H1 (cell line): ENCODE measurements around the gene NYAP2. TPM values are rescaled to one million over a fixed set of nuclear protein-coding genes. Genes with fewer than 3 reads are reported as not detected.

ENCODE experiments used
- CTCF ChIA-PET: fragments of 300-600 bp; sonication (Branson Sonifier 250); formaldehyde crosslinking; loops from one replicate; lab custom pipeline; 2021; ENCODE audit not compliant: partially characterized antibody; lab: Charles Lee
- POLR2A ChIA-PET: fragments of 300-600 bp; sonication (Branson Sonifier 250); formaldehyde crosslinking; loops from one replicate; lab custom pipeline; 2021; ENCODE audit warnings: inconsistent platforms; ENCODE audit not compliant: partially characterized antibody; lab: Charles Lee
- DNase-seq, 2 experiments: peaks; one replicate each; pipeline versions ENCODE4 v3.0.0 to v3.0.0-alpha.2; 2010 to 2022; ENCODE audit warnings: low spot score in 2 of 2, low read depth in 1 of 2, mixed read lengths in 1 of 2
- FAIRE-seq: peaks from 2 replicates; lab custom pipeline; 2011; peaks lifted over from hg19 to GRCh38; lab: Jason Lieb, UNC
- H2AFZ ChIP-seq: 2 replicates; pipeline ENCODE4 v1.8.1; 2012; ENCODE audit warnings: low read length, inconsistent platforms
- H2AK5ac ChIP-seq: 2 replicates; pipeline ENCODE4 v1.6.1; 2013; ENCODE audit warnings: low read depth, low read length
- H2BK120ac ChIP-seq: replicated peaks from 2 replicates; pipeline ENCODE3; 2013; ENCODE audit warnings: low read depth, low read length, inconsistent platforms
- H2BK12ac ChIP-seq: 2 replicates; pipeline ENCODE4 v1.6.1; 2013; ENCODE audit warnings: low read depth, low read length
- H2BK15ac ChIP-seq: 2 replicates; pipeline ENCODE4 v1.6.1; 2013; ENCODE audit warnings: low read length
- H2BK20ac ChIP-seq: 2 replicates; pipeline ENCODE4 v1.6.1; 2013; ENCODE audit warnings: low read length
- H2BK5ac ChIP-seq: 2 replicates; pipeline ENCODE4 v1.6.1; 2013; ENCODE audit warnings: low read depth, low read length
- H3K14ac ChIP-seq: 2 replicates; pipeline ENCODE4 v1.6.1; 2013; ENCODE audit warnings: inconsistent platforms; ENCODE audit not compliant: insufficient read length
- H3K18ac ChIP-seq: 2 replicates; pipeline ENCODE4 v1.6.1; 2013; ENCODE audit warnings: low read length; ENCODE audit errors: extremely low read depth
- H3K23ac ChIP-seq: 2 replicates; pipeline ENCODE4 v1.6.1; 2013; ENCODE audit warnings: inconsistent platforms; ENCODE audit not compliant: insufficient read length
- H3K23me2 ChIP-seq: 2 replicates; pipeline ENCODE4 v1.6.1; 2013; ENCODE audit warnings: low read depth, low read length
- H3K27ac ChIP-seq: 2 replicates; pipeline ENCODE4 v1.6.1; 2011; ENCODE audit warnings: low read depth, low read length, inconsistent platforms
- H3K27me3 ChIP-seq, 4 experiments: replicated peaks in 1 of 4; 1 replicate in 1 of 4; 2 replicates in 3 of 4; pipeline versions ENCODE4 v1.6.1 to v1.8.1; 2011 to 2013; ENCODE audit warnings: low read length in 3 of 4, mild to moderate bottlenecking in 3 of 4, inconsistent platforms in 2 of 4, mixed read lengths in 2 of 4, moderate library complexity in 1 of 4; ENCODE audit not compliant: control insufficient read depth in 3 of 4, insufficient read depth in 3 of 4; ENCODE audit errors: extremely low read depth in 1 of 4
- H3K36me3 ChIP-seq, 4 experiments: 2 replicates each; pipeline versions ENCODE4 v1.6.1 to v1.8.1; 2011 to 2013; ENCODE audit warnings: mild to moderate bottlenecking in 4 of 4, low read length in 3 of 4, moderate library complexity in 2 of 4, control low read depth in 1 of 4, inconsistent platforms in 1 of 4; ENCODE audit not compliant: insufficient read depth in 4 of 4, control insufficient read depth in 2 of 4
- H3K4ac ChIP-seq: replicated peaks from 2 replicates; pipeline ENCODE3; 2013; ENCODE audit warnings: low read length, low read depth, mixed read lengths, inconsistent platforms; ENCODE audit not compliant: insufficient read length
- H3K4me1 ChIP-seq, 4 experiments: replicated peaks in 1 of 4; 1 replicate in 1 of 4; 2 replicates in 3 of 4; pipeline versions ENCODE4 v1.6.1 to v1.8.1; 2011 to 2013; ENCODE audit warnings: low read length in 3 of 4, inconsistent platforms in 2 of 4, mixed read lengths in 1 of 4; ENCODE audit not compliant: insufficient read depth in 4 of 4, control insufficient read depth in 3 of 4
- H3K4me2 ChIP-seq, 2 experiments: 2 replicates each; pipeline versions ENCODE4 v1.6.1 to v1.8.1; 2011 to 2013; ENCODE audit warnings: low read depth in 2 of 2, low read length in 2 of 2, control low read depth in 1 of 2, inconsistent platforms in 1 of 2, mild to moderate bottlenecking in 1 of 2; ENCODE audit not compliant: insufficient read depth in 1 of 2
- H3K4me3 ChIP-seq, 4 experiments: fragments of 200-600, 300-600 bp in 1 of 4; sonication (generic), shearing (Covaris generic), sonication (Bioruptor Twin) in 1 of 4; 2 replicates each; pipeline versions ENCODE4 v1.5.1 to v1.8.1; 2011 to 2016; ENCODE audit warnings: low read length in 4 of 4, low read depth in 3 of 4, control low read depth in 2 of 4, inconsistent platforms in 2 of 4, mild to moderate bottlenecking in 2 of 4, mixed read lengths in 1 of 4, moderate library complexity in 1 of 4; ENCODE audit not compliant: insufficient read depth in 2 of 4; ENCODE audit errors: extremely low read depth in 1 of 4
- H3K56ac ChIP-seq: replicated peaks from 2 replicates; pipeline ENCODE3; 2013; ENCODE audit warnings: low read depth, mild to moderate bottlenecking, mixed read lengths, low read length, inconsistent platforms; ENCODE audit not compliant: insufficient read length
- H3K79me1 ChIP-seq: 2 replicates; pipeline ENCODE4 v1.6.1; 2013; ENCODE audit warnings: low read depth, low read length, control low read depth
- H3K79me2 ChIP-seq, 2 experiments: 2 replicates each; pipeline versions ENCODE4 v1.6.1 to v1.8.1; 2012 to 2013; ENCODE audit warnings: low read length in 2 of 2, mild to moderate bottlenecking in 2 of 2, inconsistent platforms in 1 of 2; ENCODE audit not compliant: insufficient read depth in 2 of 2, control insufficient read depth in 1 of 2
- H3K9ac ChIP-seq, 4 experiments: replicated peaks in 1 of 4; 1 replicate in 1 of 4; 2 replicates in 3 of 4; pipeline versions ENCODE4 v1.6.1 to v1.8.1; 2011 to 2013; ENCODE audit warnings: low read depth in 3 of 4, low read length in 3 of 4, control low read depth in 2 of 4, mild to moderate bottlenecking in 2 of 4, moderate library complexity in 2 of 4, inconsistent platforms in 1 of 4; ENCODE audit errors: extremely low read depth in 1 of 4
- H3K9me3 ChIP-seq, 2 experiments: 2 replicates each; pipeline versions ENCODE4 v1.6.1 to v1.8.1; 2012 to 2013; ENCODE audit warnings: mild to moderate bottlenecking in 2 of 2, moderate library complexity in 2 of 2, control low read depth in 1 of 2, inconsistent platforms in 1 of 2, low read depth in 1 of 2, low read length in 1 of 2, mixed read lengths in 1 of 2; ENCODE audit not compliant: insufficient read depth in 2 of 2
- H4K20me1 ChIP-seq, 2 experiments: replicated peaks in 1 of 2; 2 replicates each; pipeline versions ENCODE3 to v1.8.1; 2011 to 2013; ENCODE audit warnings: inconsistent platforms in 2 of 2, low read length in 2 of 2, mild to moderate bottlenecking in 1 of 2; ENCODE audit not compliant: insufficient read depth in 2 of 2, control insufficient read depth in 1 of 2
- H4K5ac ChIP-seq: 2 replicates; pipeline ENCODE4 v1.6.1; 2013; ENCODE audit warnings: low read length, low read depth, mixed read lengths, inconsistent platforms; ENCODE audit not compliant: insufficient read length
- H4K8ac ChIP-seq: 2 replicates; pipeline ENCODE4 v1.8.0; 2013; ENCODE audit warnings: mild to moderate bottlenecking, moderate library complexity, low read length, inconsistent platforms; ENCODE audit not compliant: insufficient read depth; ENCODE audit errors: extremely low read depth
- H4K91ac ChIP-seq: replicated peaks from 2 replicates; pipeline ENCODE3; 2013; ENCODE audit warnings: low read length, mixed read lengths, inconsistent platforms; ENCODE audit not compliant: insufficient read length
- SRF ChIP-seq: IDR thresholded peaks from 2 replicates; pipeline ENCODE4 v1.6.1; 2011; ENCODE audit warnings: mild to moderate bottlenecking, low read depth, low read length, moderate library complexity
- USF2 ChIP-seq: IDR thresholded peaks from 2 replicates; pipeline ENCODE4 v1.6.1; 2011; ENCODE audit warnings: low read length, improper control_type of control experiment
- WGBS, 2 experiments: shearing (Covaris generic) in 1 of 2; methylation state at CpG; one replicate each; pipeline versions ENCODE4 v1.1.6 to v1.1.7; 2013 to 2015; ENCODE audit warnings: low lambda C conversion rate in 2 of 2, mixed read lengths in 2 of 2, inconsistent platforms in 1 of 2, low coverage in 1 of 2, missing lambda C conversion rate in 1 of 2; ENCODE audit not compliant: insufficient replicate concordance in 2 of 2, insufficient coverage in 1 of 2, insufficient read length in 1 of 2; ENCODE audit errors: extremely low coverage in 1 of 2, missing lambda C conversion rate in 1 of 2; 5-methylcytosine and 5-hydroxymethylcytosine counted together
- polyA plus RNA-seq, 7 experiments: library from polyadenylated mRNA; depleted of rRNA in 3 of 7; stranded (reverse) in 5 of 7; unstranded in 2 of 7; fragments of >200 nt in 5 of 7; fragments of 200-250 nt in 2 of 7; gene quantifications; 1 replicate in 5 of 7; 2 replicates in 1 of 7; 4 replicates in 1 of 7; pipeline versions ENCODE4 v1.2.1 to v1.2.3, GENCODE V29; 2011 to 2013; ENCODE audit warnings: missing spikeins in 2 of 7, mixed read lengths in 2 of 7
- total RNA-seq: library from RNA; stranded (reverse); fragmentation: NEBNext Ultra II Directional; extraction: Animal tissue kit (Norgen Biotek cat#: 25700); gene quantifications from 2 replicates; pipeline ENCODE4 v1.2.1, GENCODE V29; 2021

Gene NYAP2
- total and polyA plus RNA-seq, 2 of the 8 experiments (the other 6 are each of a cell fraction or from before 2014, with no cell fraction given), result not detected

GRCh38 chr2:225534697-225535096 lies 135.2 kb downstream of the NYAP2 start:
- POLR2A ChIA-PET, result no interaction called here
- H3K27ac ChIP-seq, result no peak overlapping the region
- TF ChIP-seq SRF (no peak), USF2 (no peak)

More at GRCh38 chr2:225534697-225535096, 135.2 kb downstream of the NYAP2 start:
- Histone ChIP-seq H3K18ac (no peak overlapping the region), H4K91ac (no peak overlapping the region), H3K23ac (no peak overlapping the region), H4K5ac (no peak overlapping the region), H2AFZ (no peak overlapping the region), H4K20me1 (no peaks in the 10 kb centered on the region), H3K79me1 (no peaks in the 10 kb centered on the region), H3K4me2 (no peak overlapping the region), H4K8ac (no peak overlapping the region), H3K4me1 (no peaks in the 10 kb centered on the region), H2BK20ac (no peak overlapping the region), H2BK15ac (no peak overlapping the region), H3K27me3 (no peaks in the 10 kb centered on the region), H2AK5ac (no peak overlapping the region), H2BK120ac (no peak overlapping the region), H3K9ac (no peak overlapping the region), H3K14ac (no peak overlapping the region), H2BK12ac (no peak overlapping the region), H3K23me2 (no peaks in the 10 kb centered on the region), H3K4me3 (no peak overlapping the region), H3K9me3 (peaks cover 0 to 4% of the 10 kb centered on the region in 2 experiments; a peak in 1 of 4 replicates), H3K79me2 (no peaks in the 10 kb centered on the region), H2BK5ac (no peak overlapping the region), H3K56ac (no peak overlapping the region), H3K36me3 (no peaks in the 10 kb centered on the region), H3K4ac (no peak overlapping the region)
- WGBS, 2 experiments, result 93% methylated on average over 4 of the region's 4 CpGs; no CpG with 5 or more reads in 1 of the 2 experiments
- no peak for DNase-seq
- CTCF ChIA-PET, result no interaction called here
- FAIRE-seq, result no peak
